ENCODE results near the gene ADRA2B. TPM values are rescaled to one million over a fixed set of nuclear protein-coding genes. Genes with fewer than 3 reads are reported as not detected.

Gene ADRA2B
- total and polyA plus RNA-seq, 4 donors, result 0.26 to 34.0 (median 0.81) TPM; not detected in 1

DNA sequence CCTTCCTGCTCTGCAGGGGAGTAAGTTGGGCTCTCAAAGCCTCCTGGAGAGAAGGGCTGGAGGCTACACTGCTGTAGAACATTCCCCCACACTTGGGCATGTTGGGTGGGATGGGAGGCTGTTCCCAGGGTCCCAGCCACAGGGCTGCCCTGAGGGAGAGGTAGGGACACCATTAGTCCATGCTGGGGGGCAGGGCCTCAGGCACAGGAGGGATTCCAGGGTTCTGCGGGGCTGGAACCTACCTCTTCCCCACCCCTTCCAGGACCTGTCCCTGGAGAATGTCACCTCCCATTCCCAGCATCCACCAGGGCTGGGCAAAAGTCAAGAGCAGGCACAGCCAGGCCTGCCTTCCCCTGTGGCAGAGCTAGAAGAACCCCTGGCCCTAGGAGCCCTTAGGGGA, 6.9 kb upstream of the ADRA2B start:
- DNase-seq (no peak), ATAC-seq (ENCODE audit: low FRiP score) (no peak)
- no peaks in the 10 kb centered on the region for H3K9me3 ChIP-seq (ENCODE audit: control insufficient read depth, low read length)
- no peaks in the 10 kb centered on the region for H3K27me3 ChIP-seq (ENCODE audit: control insufficient read depth in 1 of 2, insufficient read depth in 2 of 2, low read length in 1 of 2)
- intact Hi-C loops (cut with DNase I), result no loop called here
- no peaks in the 10 kb centered on the region for H3K4me1 ChIP-seq (ENCODE audit: control insufficient read depth in 1 of 2, insufficient read depth in 2 of 2, low read length in 2 of 2)
- no peak overlapping the region for H3K27ac ChIP-seq (ENCODE audit: low read depth in 1 of 2, low read length in 2 of 2)
- 90 to 100% methylated on average over 1 of the region's 1 CpG for WGBS, 2 donors
- H3K36me3 ChIP-seq (ENCODE audit: control insufficient read depth in 1 of 2, insufficient read depth in 2 of 2, low read length in 1 of 2), result no peaks in the 10 kb centered on the region
- H3K4me3 ChIP-seq (ENCODE audit: low read length in 2 of 2), result no peak overlapping the region

DNA sequence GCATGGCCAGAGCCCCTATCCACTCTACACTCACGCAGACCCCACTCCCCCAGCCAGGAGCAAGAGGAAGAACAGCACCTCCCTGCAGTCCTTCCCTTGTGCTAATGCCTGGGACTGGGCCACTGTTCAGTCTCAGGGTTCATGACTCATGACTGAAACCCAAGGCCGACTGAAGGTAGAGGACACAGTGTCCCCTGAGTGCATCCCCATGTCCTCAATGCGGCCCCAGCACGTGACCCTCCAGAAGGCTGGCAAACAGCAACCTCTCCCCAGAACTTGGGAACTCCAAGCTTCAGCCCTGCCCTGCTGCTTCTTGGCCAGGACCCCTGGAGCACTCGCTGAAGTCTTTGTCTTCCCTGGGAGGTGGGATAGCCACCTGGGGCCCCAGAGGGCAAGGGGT, 6.0 kb upstream of the ADRA2B start:
- Histone ChIP-seq H3K4me3 (ENCODE audit: low read length in 2 of 2) (no peak overlapping the region), H3K36me3 (ENCODE audit: control insufficient read depth in 1 of 2, insufficient read depth in 2 of 2, low read length in 1 of 2) (no peaks in the 10 kb centered on the region), H3K27me3 (ENCODE audit: control insufficient read depth in 1 of 2, insufficient read depth in 2 of 2, low read length in 1 of 2) (no peaks in the 10 kb centered on the region), H3K4me1 (ENCODE audit: control insufficient read depth in 1 of 2, insufficient read depth in 2 of 2, low read length in 2 of 2) (no peaks in the 10 kb centered on the region), H3K9me3 (ENCODE audit: control insufficient read depth, low read length) (no peaks in the 10 kb centered on the region), H3K27ac (ENCODE audit: low read depth in 1 of 2, low read length in 2 of 2) (no peak overlapping the region)
- no peak for ATAC-seq (ENCODE audit: low FRiP score)
- DNase-seq, result no peak
- WGBS, 2 donors, result 93 to 96% methylated on average over 5 of the region's 5 CpGs
- intact Hi-C loops (cut with DNase I), result no loop called here

GRCh38 chr2:96121414-96121813, 5.0 kb upstream of the ADRA2B start:
- DNase-seq (no peak), ATAC-seq (ENCODE audit: low FRiP score) (no peak)
- intact Hi-C loops (cut with DNase I), result no loop called here
- no peaks in the 10 kb centered on the region for H3K36me3 ChIP-seq (ENCODE audit: control insufficient read depth in 1 of 2, insufficient read depth in 2 of 2, low read length in 1 of 2)
- H3K4me1 ChIP-seq (ENCODE audit: control insufficient read depth in 1 of 2, insufficient read depth in 2 of 2, low read length in 2 of 2), result no peaks in the 10 kb centered on the region
- no peaks in the 10 kb centered on the region for H3K27me3 ChIP-seq (ENCODE audit: control insufficient read depth in 1 of 2, insufficient read depth in 2 of 2, low read length in 1 of 2)
- no peak overlapping the region for H3K4me3 ChIP-seq (ENCODE audit: low read length in 2 of 2)
- no peak overlapping the region for H3K27ac ChIP-seq (ENCODE audit: low read depth in 1 of 2, low read length in 2 of 2)
- 90 to 93% methylated on average over 4 of the region's 4 CpGs for WGBS, 2 donors
- no peaks in the 10 kb centered on the region for H3K9me3 ChIP-seq (ENCODE audit: control insufficient read depth, low read length)

GRCh38 chr2:96120991-96121390, 4.6 kb upstream of the ADRA2B start:
- 63 to 71% methylated on average over 7 of the region's 7 CpGs for WGBS, 2 donors
- no peak overlapping the region for H3K4me3 ChIP-seq (ENCODE audit: low read length in 2 of 2)
- no peaks in the 10 kb centered on the region for H3K9me3 ChIP-seq (ENCODE audit: control insufficient read depth, low read length)
- H3K36me3 ChIP-seq (ENCODE audit: control insufficient read depth in 1 of 2, insufficient read depth in 2 of 2, low read length in 1 of 2), result no peaks in the 10 kb centered on the region
- ATAC-seq (ENCODE audit: low FRiP score), result no peak
- no peaks in the 10 kb centered on the region for H3K27me3 ChIP-seq (ENCODE audit: control insufficient read depth in 1 of 2, insufficient read depth in 2 of 2, low read length in 1 of 2)
- H3K27ac ChIP-seq (ENCODE audit: low read depth in 1 of 2, low read length in 2 of 2), result no peak overlapping the region
- no peaks in the 10 kb centered on the region for H3K4me1 ChIP-seq (ENCODE audit: control insufficient read depth in 1 of 2, insufficient read depth in 2 of 2, low read length in 2 of 2)
- intact Hi-C loops (cut with DNase I), result no loop called here
- DNase-seq, result no peak

GRCh38 chr2:96120091-96120720, 3.8 kb upstream of the ADRA2B start:
- intact Hi-C loops (cut with DNase I), result no loop called here
- Histone ChIP-seq H3K4me3 (ENCODE audit: low read length in 2 of 2) (no peak overlapping the region), H3K27ac (ENCODE audit: low read depth in 1 of 2, low read length in 2 of 2) (no peak overlapping the region), H3K36me3 (ENCODE audit: control insufficient read depth in 1 of 2, insufficient read depth in 2 of 2, low read length in 1 of 2) (no peaks in the 10 kb centered on the region), H3K9me3 (ENCODE audit: control insufficient read depth, low read length) (no peaks in the 10 kb centered on the region), H3K4me1 (ENCODE audit: control insufficient read depth in 1 of 2, insufficient read depth in 2 of 2, low read length in 2 of 2) (no peaks in the 10 kb centered on the region), H3K27me3 (ENCODE audit: control insufficient read depth in 1 of 2, insufficient read depth in 2 of 2, low read length in 1 of 2) (no peaks in the 10 kb centered on the region)
- ATAC-seq (ENCODE audit: low FRiP score) (no peak), DNase-seq (peak; percentile 17 to 51)
- WGBS, 2 donors, result 57 to 61% methylated on average over 11 of the region's 11 CpGs

DNA sequence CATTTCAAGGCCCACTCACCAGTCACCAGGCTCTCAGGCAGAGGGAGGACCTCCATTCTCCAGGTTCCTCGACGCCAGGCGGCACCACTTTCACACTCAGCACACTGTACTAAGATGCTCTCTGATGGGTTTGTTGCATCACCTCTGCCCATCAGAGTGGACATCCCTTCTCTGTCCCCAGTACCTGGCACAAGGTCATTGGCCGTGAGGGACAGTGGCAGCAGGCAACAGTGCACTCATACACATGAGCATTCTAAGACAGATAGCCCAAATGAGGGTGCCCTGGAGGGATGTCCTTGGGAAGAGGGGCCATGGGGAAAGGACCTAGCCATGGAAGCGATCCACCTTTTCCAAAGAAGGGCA, 3.0 kb upstream of the ADRA2B start:
- no peaks in the 10 kb centered on the region for H3K27me3 ChIP-seq (ENCODE audit: control insufficient read depth in 1 of 2, insufficient read depth in 2 of 2, low read length in 1 of 2)
- DNase-seq (peak; percentile 17 to 32), ATAC-seq (ENCODE audit: low FRiP score) (no peak)
- WGBS, 2 donors, result 94 to 96% methylated on average over 5 of the region's 5 CpGs
- H3K4me1 ChIP-seq (ENCODE audit: control insufficient read depth in 1 of 2, insufficient read depth in 2 of 2, low read length in 2 of 2), result no peaks in the 10 kb centered on the region
- no peak overlapping the region for H3K27ac ChIP-seq (ENCODE audit: low read depth in 1 of 2, low read length in 2 of 2)
- H3K4me3 ChIP-seq (ENCODE audit: low read length in 2 of 2), result no peak overlapping the region
- no peaks in the 10 kb centered on the region for H3K36me3 ChIP-seq (ENCODE audit: control insufficient read depth in 1 of 2, insufficient read depth in 2 of 2, low read length in 1 of 2)
- H3K9me3 ChIP-seq (ENCODE audit: control insufficient read depth, low read length), result no peaks in the 10 kb centered on the region
- intact Hi-C loops (cut with DNase I), result loop anchor here in 1 of 2 donors (10.0 kb wide), 1 partner anchor 115 kb away; no protein-coding TSS in a partner anchor

DNA sequence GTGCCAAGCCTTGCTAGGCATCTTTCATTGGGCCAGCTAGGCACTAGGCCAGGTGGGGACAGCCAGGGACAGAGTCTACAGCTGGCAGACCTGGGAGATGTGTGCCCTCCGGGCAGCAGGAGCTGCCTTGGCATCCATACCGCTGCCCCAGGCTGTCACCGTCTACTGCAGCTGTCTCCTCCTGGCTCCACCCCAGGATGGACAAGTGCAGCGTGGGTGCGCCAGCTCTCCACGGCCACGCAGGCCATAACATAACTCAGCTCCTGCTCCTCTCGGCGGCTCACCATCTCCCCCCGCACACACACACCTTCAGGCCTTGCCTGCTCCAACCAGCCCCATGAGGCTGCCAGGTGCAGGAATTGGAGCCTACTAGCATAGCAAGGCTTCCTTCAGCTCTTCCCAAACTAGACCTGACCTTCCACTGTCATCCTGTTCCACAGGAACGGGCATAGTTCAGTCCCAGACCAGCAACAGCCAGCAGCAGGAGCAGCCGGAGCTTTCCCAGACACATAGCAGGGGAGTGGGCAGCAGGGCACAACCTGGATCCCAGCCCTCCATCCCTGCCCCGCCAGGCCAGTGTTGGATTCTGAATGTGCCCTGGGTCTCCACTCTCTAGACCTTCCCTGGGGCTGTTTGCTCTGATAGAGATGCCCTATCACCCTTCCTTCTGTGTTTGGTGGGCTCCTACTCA, 2.5 kb upstream of the ADRA2B start:
- ATAC-seq (ENCODE audit: low FRiP score) (no peak), DNase-seq (peak; percentile 38 to 56)
- Histone ChIP-seq H3K27ac (ENCODE audit: low read depth in 1 of 2, low read length in 2 of 2) (no peak overlapping the region), H3K4me3 (ENCODE audit: low read length in 2 of 2) (no peak overlapping the region), H3K4me1 (ENCODE audit: control insufficient read depth in 1 of 2, insufficient read depth in 2 of 2, low read length in 2 of 2) (no peaks in the 10 kb centered on the region), H3K36me3 (ENCODE audit: control insufficient read depth in 1 of 2, insufficient read depth in 2 of 2, low read length in 1 of 2) (no peaks in the 10 kb centered on the region), H3K27me3 (ENCODE audit: control insufficient read depth in 1 of 2, insufficient read depth in 2 of 2, low read length in 1 of 2) (no peaks in the 10 kb centered on the region), H3K9me3 (ENCODE audit: control insufficient read depth, low read length) (no peaks in the 10 kb centered on the region)
- intact Hi-C loops (cut with DNase I), result loop anchor here in 1 of 2 donors (10.0 kb wide), 1 partner anchor 114 kb away; no protein-coding TSS in a partner anchor
- WGBS, 2 donors, result 88 to 93% methylated on average over 13 of the region's 13 CpGs

DNA sequence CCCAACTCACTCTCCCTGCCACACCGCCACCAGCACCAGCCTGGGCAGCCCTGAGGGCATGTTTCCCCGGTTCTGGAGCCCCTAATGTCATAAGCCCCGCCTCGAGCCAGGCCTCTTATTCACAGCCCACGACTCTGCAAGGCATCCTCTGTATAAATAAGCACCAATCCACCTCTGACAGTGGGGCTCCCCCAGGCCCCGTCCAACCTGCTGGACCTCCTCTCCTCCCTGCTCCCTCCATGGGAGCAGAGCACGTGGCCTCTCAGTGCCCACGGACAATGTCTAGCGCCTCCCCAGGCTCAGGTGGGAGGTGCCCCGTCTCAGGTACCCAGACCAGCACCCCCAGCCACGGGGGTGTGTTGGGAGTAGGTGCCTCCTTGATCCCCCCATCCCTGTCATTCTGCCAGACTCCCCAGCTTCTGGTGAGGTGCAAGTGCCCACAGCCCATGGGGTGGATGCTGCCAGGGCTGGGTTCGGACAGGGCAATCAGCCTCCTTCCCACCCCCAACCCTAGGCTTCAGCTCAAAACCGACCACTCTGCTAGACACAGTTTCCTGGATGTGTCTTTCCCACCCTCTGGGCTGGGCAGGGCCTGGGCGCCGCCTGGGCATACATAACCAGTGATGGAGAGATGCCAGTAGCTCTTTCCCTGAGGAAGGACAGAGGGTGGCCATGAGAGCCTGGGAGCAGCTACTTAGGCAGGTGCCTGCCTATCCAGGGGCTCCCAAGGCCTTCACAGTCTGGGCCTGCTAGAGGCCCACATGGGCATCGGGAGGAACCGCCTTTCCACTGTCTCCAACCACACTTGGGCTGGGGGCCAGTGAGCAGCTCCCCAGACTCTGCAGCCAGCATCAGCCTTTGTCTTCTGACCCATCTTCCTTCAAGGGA, 1.6 kb upstream of the ADRA2B start:
- no peaks in the 10 kb centered on the region for H3K27me3 ChIP-seq (ENCODE audit: control insufficient read depth in 1 of 2, insufficient read depth in 2 of 2, low read length in 1 of 2)
- ATAC-seq (ENCODE audit: low FRiP score) (no peak), DNase-seq (peak; percentile 47 to 69)
- intact Hi-C loops (cut with DNase I), result loop anchor here (2.0 to 10.0 kb wide), 2 partner anchors 47 to 113 kb away; no protein-coding TSS in a partner anchor
- no peak overlapping the region for H3K4me3 ChIP-seq (ENCODE audit: low read length in 2 of 2)
- H3K4me1 ChIP-seq (ENCODE audit: control insufficient read depth in 1 of 2, insufficient read depth in 2 of 2, low read length in 2 of 2), result no peaks in the 10 kb centered on the region
- H3K27ac ChIP-seq (ENCODE audit: low read depth in 1 of 2, low read length in 2 of 2), result no peak overlapping the region
- H3K36me3 ChIP-seq (ENCODE audit: control insufficient read depth in 1 of 2, insufficient read depth in 2 of 2, low read length in 1 of 2), result no peaks in the 10 kb centered on the region
- whole genome bisulfite sequencing, 2 donors, result 58 to 64% methylated on average over 17 of the region's 17 CpGs
- H3K9me3 ChIP-seq (ENCODE audit: control insufficient read depth, low read length), result no peaks in the 10 kb centered on the region

Data from aorta (tissue), 5 donors.